ENCODE measurements around the gene RGS6.
A peak's percentile ranks its signal among the peaks of the same experiment; 100 is the strongest.

The RGS6 gene

GRCh38 chr14:72070458-72070857, 138.2 kb downstream of the RGS6 start:
- DNase-seq (ENCODE audit: low read depth in 3 of 3, low spot score in 1 of 3) = no peak

- no peak for DNase-seq (ENCODE audit: low read depth in 3 of 3, low spot score in 1 of 3)
These were observed 143.6 kb downstream of the RGS6 start for GRCh38 chr14:72075649-72076334.

GRCh38 chr14:72081137-72081536, 148.9 kb downstream of the RGS6 start:
- no peak for DNase-seq (ENCODE audit: low read depth in 3 of 3, low spot score in 1 of 3)

- no peak for DNase-seq (ENCODE audit: low read depth in 3 of 3, low spot score in 1 of 3)
These were observed 152.7 kb downstream of the RGS6 start for GRCh38 chr14:72084935-72085334.

- no peak for DNase-seq (ENCODE audit: low read depth in 3 of 3, low spot score in 1 of 3)
These were observed 157.4 kb downstream of the RGS6 start for GRCh38 chr14:72089625-72090024.

GRCh38 chr14:72094844-72095582, 162.8 kb downstream of the RGS6 start:
- DNase-seq (ENCODE audit: low read depth in 3 of 3, low spot score in 1 of 3) = no peak

- no peak for DNase-seq (ENCODE audit: low read depth in 3 of 3, low spot score in 1 of 3)
These were observed 165.0 kb downstream of the RGS6 start for GRCh38 chr14:72097173-72097783.

GRCh38 chr14:72098210-72098609, 166.0 kb downstream of the RGS6 start:
- no peak for DNase-seq (ENCODE audit: low read depth in 3 of 3, low spot score in 1 of 3)

- no peak for DNase-seq (ENCODE audit: low read depth in 3 of 3, low spot score in 1 of 3)
These were observed 167.3 kb downstream of the RGS6 start for GRCh38 chr14:72099566-72099965.

- peak in 1 of 3 donors; percentile 13 for DNase-seq (ENCODE audit: low read depth in 3 of 3, low spot score in 1 of 3)
These were observed 171.9 kb downstream of the RGS6 start for GRCh38 chr14:72104011-72104613.

- DNase-seq (ENCODE audit: low read depth in 3 of 3, low spot score in 1 of 3) = no peak
These were observed 179.7 kb downstream of the RGS6 start for GRCh38 chr14:72111911-72112310.

- DNase-seq (ENCODE audit: low read depth in 3 of 3, low spot score in 1 of 3) = no peak
These were observed 186.6 kb downstream of the RGS6 start for GRCh38 chr14:72118841-72119240.

GRCh38 chr14:72120315-72120714, 188.1 kb downstream of the RGS6 start:
- DNase-seq (ENCODE audit: low read depth in 3 of 3, low spot score in 1 of 3) = no peak

GRCh38 chr14:72123755-72124154, 191.5 kb downstream of the RGS6 start:
- DNase-seq (ENCODE audit: low read depth in 3 of 3, low spot score in 1 of 3) = no peak

GRCh38 chr14:72124171-72124570, 191.9 kb downstream of the RGS6 start:
- DNase-seq (ENCODE audit: low read depth in 3 of 3, low spot score in 1 of 3) = no peak

GRCh38 chr14:72126091-72126490, 193.9 kb downstream of the RGS6 start:
- no peak for DNase-seq (ENCODE audit: low read depth in 3 of 3, low spot score in 1 of 3)

- no peak for DNase-seq (ENCODE audit: low read depth in 3 of 3, low spot score in 1 of 3)
These were observed 194.3 kb downstream of the RGS6 start for GRCh38 chr14:72126561-72126960.

GRCh38 chr14:72128629-72129028, 196.4 kb downstream of the RGS6 start:
- no peak for DNase-seq (ENCODE audit: low read depth in 3 of 3, low spot score in 1 of 3)

GRCh38 chr14:72129291-72129690, 197.1 kb downstream of the RGS6 start:
- no peak for DNase-seq (ENCODE audit: low read depth in 3 of 3, low spot score in 1 of 3)

GRCh38 chr14:72141084-72141483, 208.9 kb downstream of the RGS6 start:
- no peak for DNase-seq (ENCODE audit: low read depth in 3 of 3, low spot score in 1 of 3)

GRCh38 chr14:72142328-72142727, 210.1 kb downstream of the RGS6 start:
- DNase-seq (ENCODE audit: low read depth in 3 of 3, low spot score in 1 of 3) = no peak

GRCh38 chr14:72146241-72146640, 214.0 kb downstream of the RGS6 start:
- DNase-seq (ENCODE audit: low read depth in 3 of 3, low spot score in 1 of 3) = no peak
